ENCODE data around the gene FANCC. TPM values are rescaled to one million over a fixed set of nuclear protein-coding genes. Genes with fewer than 3 reads are reported as not detected.
A peak's percentile ranks its signal among the peaks of the same experiment; 100 is the strongest.

Gene FANCC
- total and polyA plus RNA-seq, 9 donors, result 9.8 to 16.4 (median 15.0) TPM

- no peaks in the 10 kb centered on the region for H3K9me3 ChIP-seq (replicated peaks; ENCODE audit: control insufficient read depth, low read depth, low read length)
- H3K4me1 ChIP-seq (ENCODE audit: control insufficient read depth, insufficient read depth, low read length), result peaks cover 75% of the 10 kb centered on the region
- no peak for DNase-seq
- no peak overlapping the region for H3K4me3 ChIP-seq (ENCODE audit: low read length)
- no peaks in the 10 kb centered on the region for H3K27me3 ChIP-seq (ENCODE audit: control insufficient read depth, insufficient read depth, low read length)
- 90% methylated on average over 6 of the region's 7 CpGs for WGBS (ENCODE audit: insufficient coverage)
- H3K27ac ChIP-seq (ENCODE audit: low read length), result no peak overlapping the region
- peaks cover 42% of the 10 kb centered on the region for H3K36me3 ChIP-seq (ENCODE audit: control insufficient read depth, insufficient read depth, low read length)
These were observed 220.2 kb downstream of the FANCC start for GRCh38 chr9:95097279-95097678.

- Histone ChIP-seq H3K27me3 (ENCODE audit: control insufficient read depth, insufficient read depth, low read length) (no peaks in the 10 kb centered on the region), H3K4me3 (ENCODE audit: low read length) (no peak overlapping the region), H3K9me3 (replicated peaks; ENCODE audit: control insufficient read depth, low read depth, low read length) (no peaks in the 10 kb centered on the region), H3K27ac (ENCODE audit: low read length) (no peak overlapping the region), H3K36me3 (ENCODE audit: control insufficient read depth, insufficient read depth, low read length) (peaks cover 41% of the 10 kb centered on the region), H3K4me1 (ENCODE audit: control insufficient read depth, insufficient read depth, low read length) (peaks cover 76% of the 10 kb centered on the region)
- no peak for DNase-seq
- WGBS (ENCODE audit: insufficient coverage), result 78% methylated on average over 6 of the region's 6 CpGs
These were observed 220.7 kb downstream of the FANCC start for GRCh38 chr9:95096807-95097206.

GRCh38 chr9:95096381-95096780, 221.1 kb downstream of the FANCC start:
- H3K27ac ChIP-seq (ENCODE audit: low read length), result peak overlapping the region; percentile 94
- no peaks in the 10 kb centered on the region for H3K27me3 ChIP-seq (ENCODE audit: control insufficient read depth, insufficient read depth, low read length)
- peaks cover 37% of the 10 kb centered on the region for H3K36me3 ChIP-seq (ENCODE audit: control insufficient read depth, insufficient read depth, low read length)
- DNase-seq, result no peak
- H3K4me3 ChIP-seq (ENCODE audit: low read length), result no peak overlapping the region
- peaks cover 76% of the 10 kb centered on the region for H3K4me1 ChIP-seq (ENCODE audit: control insufficient read depth, insufficient read depth, low read length)
- 84% methylated on average over 7 of the region's 12 CpGs for WGBS (ENCODE audit: insufficient coverage)
- H3K9me3 ChIP-seq (replicated peaks; ENCODE audit: control insufficient read depth, low read depth, low read length), result no peaks in the 10 kb centered on the region

- no peaks in the 10 kb centered on the region for H3K27me3 ChIP-seq (ENCODE audit: control insufficient read depth, insufficient read depth, low read length)
- peaks cover 81% of the 10 kb centered on the region for H3K4me1 ChIP-seq (ENCODE audit: control insufficient read depth, insufficient read depth, low read length)
- peak overlapping the region; percentile 94 for H3K27ac ChIP-seq (ENCODE audit: low read length)
- H3K4me3 ChIP-seq (ENCODE audit: low read length), result no peak overlapping the region
- WGBS (ENCODE audit: insufficient coverage), result 71% methylated on average over 11 of the region's 22 CpGs
- H3K36me3 ChIP-seq (ENCODE audit: control insufficient read depth, insufficient read depth, low read length), result peaks cover 32% of the 10 kb centered on the region
- no peak for DNase-seq
- no peaks in the 10 kb centered on the region for H3K9me3 ChIP-seq (replicated peaks; ENCODE audit: control insufficient read depth, low read depth, low read length)
These were observed 221.7 kb downstream of the FANCC start for GRCh38 chr9:95095641-95096355.

GRCh38 chr9:95094002-95094401, 223.5 kb downstream of the FANCC start:
- Histone ChIP-seq H3K4me1 (ENCODE audit: control insufficient read depth, insufficient read depth, low read length) (peaks cover 89% of the 10 kb centered on the region), H3K27me3 (ENCODE audit: control insufficient read depth, insufficient read depth, low read length) (no peaks in the 10 kb centered on the region), H3K4me3 (ENCODE audit: low read length) (no peak overlapping the region), H3K27ac (ENCODE audit: low read length) (peak overlapping the region; percentile 94), H3K9me3 (replicated peaks; ENCODE audit: control insufficient read depth, low read depth, low read length) (no peaks in the 10 kb centered on the region), H3K36me3 (ENCODE audit: control insufficient read depth, insufficient read depth, low read length) (peaks cover 20% of the 10 kb centered on the region)
- WGBS (ENCODE audit: insufficient coverage), result 75% methylated on average over 8 of the region's 10 CpGs
- no peak for DNase-seq

GRCh38 chr9:95093586-95093985, 223.9 kb downstream of the FANCC start:
- no peak for DNase-seq
- H3K9me3 ChIP-seq (replicated peaks; ENCODE audit: control insufficient read depth, low read depth, low read length), result no peaks in the 10 kb centered on the region
- peak overlapping the region; percentile 94 for H3K27ac ChIP-seq (ENCODE audit: low read length)
- no peak overlapping the region for H3K4me3 ChIP-seq (ENCODE audit: low read length)
- H3K27me3 ChIP-seq (ENCODE audit: control insufficient read depth, insufficient read depth, low read length), result no peaks in the 10 kb centered on the region
- WGBS (ENCODE audit: insufficient coverage), result 78% methylated on average over 15 of the region's 16 CpGs
- peaks cover 89% of the 10 kb centered on the region for H3K4me1 ChIP-seq (ENCODE audit: control insufficient read depth, insufficient read depth, low read length)
- H3K36me3 ChIP-seq (ENCODE audit: control insufficient read depth, insufficient read depth, low read length), result peaks cover 24% of the 10 kb centered on the region

- H3K4me3 ChIP-seq (ENCODE audit: low read length), result no peak overlapping the region
- DNase-seq, result no peak
- peaks cover 80% of the 10 kb centered on the region for H3K4me1 ChIP-seq (ENCODE audit: control insufficient read depth, insufficient read depth, low read length)
- peak overlapping the region; percentile 94 for H3K27ac ChIP-seq (ENCODE audit: low read length)
- H3K9me3 ChIP-seq (replicated peaks; ENCODE audit: control insufficient read depth, low read depth, low read length), result no peaks in the 10 kb centered on the region
- no peaks in the 10 kb centered on the region for H3K27me3 ChIP-seq (ENCODE audit: control insufficient read depth, insufficient read depth, low read length)
- 53% methylated on average over 14 of the region's 19 CpGs for WGBS (ENCODE audit: insufficient coverage)
- peaks cover 23% of the 10 kb centered on the region for H3K36me3 ChIP-seq (ENCODE audit: control insufficient read depth, insufficient read depth, low read length)
These were observed 225.0 kb downstream of the FANCC start for GRCh38 chr9:95092262-95093072.

- no CpG with 5 or more reads among the region's 12 CpGs for WGBS (ENCODE audit: insufficient coverage)
- no peak overlapping the region for H3K4me3 ChIP-seq (ENCODE audit: low read length)
- no peaks in the 10 kb centered on the region for H3K9me3 ChIP-seq (replicated peaks; ENCODE audit: control insufficient read depth, low read depth, low read length)
- H3K27ac ChIP-seq (ENCODE audit: low read length), result peak overlapping the region; percentile 94
- no peaks in the 10 kb centered on the region for H3K27me3 ChIP-seq (ENCODE audit: control insufficient read depth, insufficient read depth, low read length)
- peaks cover 18% of the 10 kb centered on the region for H3K36me3 ChIP-seq (ENCODE audit: control insufficient read depth, insufficient read depth, low read length)
- DNase-seq, result no peak
- peaks cover 78% of the 10 kb centered on the region for H3K4me1 ChIP-seq (ENCODE audit: control insufficient read depth, insufficient read depth, low read length)
These were observed 225.8 kb downstream of the FANCC start for GRCh38 chr9:95091601-95092261.

- WGBS (ENCODE audit: insufficient coverage), result 65% methylated on average over 12 of the region's 14 CpGs
These were observed 226.5 kb downstream of the FANCC start for GRCh38 chr9:95090871-95091577.

More at GRCh38 chr9:95090871-95091577, 226.5 kb downstream of the FANCC start:
- Histone ChIP-seq H3K27ac (ENCODE audit: low read length) (peak overlapping the region; percentile 94), H3K9me3 (replicated peaks; ENCODE audit: control insufficient read depth, low read depth, low read length) (no peaks in the 10 kb centered on the region), H3K27me3 (ENCODE audit: control insufficient read depth, insufficient read depth, low read length) (no peaks in the 10 kb centered on the region), H3K4me3 (ENCODE audit: low read length) (no peak overlapping the region), H3K36me3 (ENCODE audit: control insufficient read depth, insufficient read depth, low read length) (peaks cover 22% of the 10 kb centered on the region), H3K4me1 (ENCODE audit: control insufficient read depth, insufficient read depth, low read length) (peaks cover 78% of the 10 kb centered on the region)
- peak; percentile 77 for DNase-seq
